Measurements from ENCODE around the gene FCAMR.

DNA sequence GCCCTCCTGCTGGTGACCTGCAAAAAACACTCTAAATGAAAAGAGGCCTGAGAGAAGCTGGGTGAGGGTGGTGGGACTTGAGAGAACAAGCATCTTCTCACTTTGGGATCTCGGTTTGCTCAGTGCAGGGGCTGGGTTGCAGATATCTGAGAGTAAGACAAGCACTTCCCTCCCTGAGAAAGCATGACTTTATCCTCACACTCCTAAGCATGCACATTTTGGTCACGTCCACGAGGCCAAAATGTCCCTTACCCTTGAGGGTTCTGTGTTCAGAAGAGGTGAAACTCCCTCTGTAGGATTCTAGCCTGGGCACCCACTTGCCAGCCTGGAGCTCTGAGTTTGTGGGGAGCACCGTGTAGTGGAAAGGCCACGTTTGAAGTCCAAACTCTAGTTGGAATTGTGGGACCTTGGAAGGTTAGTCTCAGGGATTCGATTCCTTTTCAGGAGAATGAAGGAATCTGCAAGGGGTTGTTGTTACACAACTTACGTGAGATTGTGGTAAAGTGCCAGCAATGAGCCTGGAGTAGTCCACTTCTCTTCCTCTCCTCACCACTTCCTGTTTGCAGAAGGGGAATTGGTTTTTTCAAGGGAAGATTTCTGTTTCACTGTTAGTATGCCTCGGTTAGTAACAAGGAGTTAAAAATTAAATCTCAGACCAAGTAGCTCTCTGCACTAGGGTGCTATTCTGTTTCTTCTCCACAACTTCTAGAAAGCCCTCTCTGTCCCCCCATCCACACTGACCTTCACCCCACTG lies 3.0 kb downstream of the FCAMR start:
- TF ChIP-seq, protein P1, sequence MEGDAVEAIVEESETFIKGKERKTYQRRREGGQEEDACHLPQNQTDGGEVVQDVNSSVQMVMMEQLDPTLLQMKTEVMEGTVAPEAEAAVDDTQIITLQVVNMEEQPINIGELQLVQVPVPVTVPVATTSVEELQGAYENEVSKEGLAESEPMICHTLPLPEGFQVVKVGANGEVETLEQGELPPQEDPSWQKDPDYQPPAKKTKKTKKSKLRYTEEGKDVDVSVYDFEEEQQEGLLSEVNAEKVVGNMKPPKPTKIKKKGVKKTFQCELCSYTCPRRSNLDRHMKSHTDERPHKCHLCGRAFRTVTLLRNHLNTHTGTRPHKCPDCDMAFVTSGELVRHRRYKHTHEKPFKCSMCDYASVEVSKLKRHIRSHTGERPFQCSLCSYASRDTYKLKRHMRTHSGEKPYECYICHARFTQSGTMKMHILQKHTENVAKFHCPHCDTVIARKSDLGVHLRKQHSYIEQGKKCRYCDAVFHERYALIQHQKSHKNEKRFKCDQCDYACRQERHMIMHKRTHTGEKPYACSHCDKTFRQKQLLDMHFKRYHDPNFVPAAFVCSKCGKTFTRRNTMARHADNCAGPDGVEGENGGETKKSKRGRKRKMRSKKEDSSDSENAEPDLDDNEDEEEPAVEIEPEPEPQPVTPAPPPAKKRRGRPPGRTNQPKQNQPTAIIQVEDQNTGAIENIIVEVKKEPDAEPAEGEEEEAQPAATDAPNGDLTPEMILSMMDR (IDR thresholded peaks at IDR 0.05): no peak
- no peak for TF ChIP-seq POLR2A (IDR thresholded peaks at IDR 0.05)
